H9 (cell line): ENCODE data around the gene MYLK. TPM values are rescaled to one million over a fixed set of nuclear protein-coding genes. Genes with fewer than 3 reads are reported as not detected.

Source experiments
- DNase-seq: peaks from one replicate; pipeline ENCODE4 v3.0.0-alpha.2; 2017
- H2AFZ ChIP-seq: one replicate; pipeline ENCODE4 v1.6.1; 2013; ENCODE audit warnings: mild to moderate bottlenecking, low read length, control low read depth, moderate library complexity
- H2AK5ac ChIP-seq: 2 replicates; pipeline ENCODE4 v1.6.1; 2013; ENCODE audit warnings: low read length, control low read depth, mixed read lengths; ENCODE audit not compliant: insufficient read length
- H2BK120ac ChIP-seq: one replicate; pipeline ENCODE4 v1.6.1; 2013; ENCODE audit warnings: low read depth, mild to moderate bottlenecking, low read length, control low read depth, inconsistent platforms; ENCODE audit not compliant: poor library complexity, severe bottlenecking
- H2BK12ac ChIP-seq: 2 replicates; pipeline ENCODE4 v1.6.1; 2013; ENCODE audit warnings: low read length, control low read depth, mixed read lengths, low read depth; ENCODE audit not compliant: insufficient read length
- H2BK15ac ChIP-seq: 2 replicates; pipeline ENCODE4 v1.6.1; 2013; ENCODE audit warnings: low read depth, low read length, control low read depth
- H2BK20ac ChIP-seq: one replicate; pipeline ENCODE4 v1.6.1; 2013; ENCODE audit warnings: low read depth, mild to moderate bottlenecking, low read length, control low read depth, inconsistent platforms; ENCODE audit not compliant: poor library complexity, severe bottlenecking
- H2BK5ac ChIP-seq: 2 replicates; pipeline ENCODE4 v1.6.1; 2013; ENCODE audit warnings: low read length, control low read depth, mixed read lengths; ENCODE audit not compliant: insufficient read length
- H3K14ac ChIP-seq: 2 replicates; pipeline ENCODE4 v1.6.1; 2013; ENCODE audit warnings: low read length, control low read depth; ENCODE audit not compliant: insufficient read depth
- H3K18ac ChIP-seq: 2 replicates; pipeline ENCODE4 v1.6.1; 2013; ENCODE audit warnings: low read depth, mild to moderate bottlenecking, mixed read lengths, low read length, control low read depth; ENCODE audit not compliant: insufficient read length
- H3K23ac ChIP-seq: 2 replicates; pipeline ENCODE4 v1.6.1; 2013; ENCODE audit warnings: low read length, control low read depth, mixed read lengths, low read depth; ENCODE audit not compliant: insufficient read length
- H3K23me2 ChIP-seq: 2 replicates; pipeline ENCODE4 v1.6.1; 2013; ENCODE audit warnings: low read depth, mild to moderate bottlenecking, mixed read lengths, low read length, control low read depth; ENCODE audit not compliant: insufficient read length, poor library complexity, severe bottlenecking
- H3K27ac ChIP-seq: 2 replicates; pipeline ENCODE4 v1.5.1; 2013; ENCODE audit warnings: low read length, control low read depth, mixed read lengths, low read depth; ENCODE audit not compliant: insufficient read length
- H3K27me3 ChIP-seq: 2 replicates; pipeline ENCODE4 v1.6.1; 2013; ENCODE audit warnings: low read length, control low read depth, inconsistent platforms; ENCODE audit not compliant: insufficient read depth
- H3K4ac ChIP-seq: 2 replicates; pipeline ENCODE4 v1.6.1; 2013; ENCODE audit warnings: low read depth, mild to moderate bottlenecking, control low read depth, inconsistent platforms, low read length, moderate library complexity
- H3K4me1 ChIP-seq: 2 replicates; pipeline ENCODE4 v1.6.1; 2013; ENCODE audit warnings: low read length, control low read depth, inconsistent platforms; ENCODE audit not compliant: insufficient read depth
- H3K4me2 ChIP-seq: 2 replicates; pipeline ENCODE4 v1.6.1; 2013; ENCODE audit warnings: low read length, control low read depth, mixed read lengths; ENCODE audit not compliant: insufficient read length, insufficient read depth
- H3K56ac ChIP-seq: 2 replicates; pipeline ENCODE4 v1.6.1; 2013; ENCODE audit warnings: low read depth, mild to moderate bottlenecking, mixed read lengths, low read length, control low read depth; ENCODE audit not compliant: insufficient read length
- H3K79me1 ChIP-seq: 2 replicates; pipeline ENCODE4 v1.6.1; 2013; ENCODE audit warnings: low read depth, mild to moderate bottlenecking, moderate library complexity, low read length, control low read depth, inconsistent platforms; ENCODE audit not compliant: insufficient read depth, poor library complexity, severe bottlenecking
- H3K79me2 ChIP-seq: 2 replicates; pipeline ENCODE4 v1.6.1; 2013; ENCODE audit warnings: low read length, control low read depth, inconsistent platforms; ENCODE audit not compliant: insufficient read depth
- H3K9ac ChIP-seq: 2 replicates; pipeline ENCODE4 v1.6.1; 2013; ENCODE audit warnings: low read length, control low read depth, mixed read lengths; ENCODE audit not compliant: insufficient read length; ENCODE audit errors: extremely low read depth
- H3K9me3 ChIP-seq: one replicate; pipeline ENCODE4 v1.6.1; 2013; ENCODE audit warnings: low read depth, low read length, inconsistent platforms; ENCODE audit not compliant: control insufficient read depth
- H3T11ph ChIP-seq: one replicate; pipeline ENCODE4 v1.6.1; 2013; ENCODE audit warnings: mild to moderate bottlenecking, low read length, control low read depth, inconsistent platforms
- H4K20me1 ChIP-seq: one replicate; pipeline ENCODE4 v1.6.1; 2013; ENCODE audit not compliant: control insufficient read depth, insufficient read length, insufficient read depth
- H4K5ac ChIP-seq: 2 replicates; pipeline ENCODE4 v1.6.1; 2013; ENCODE audit warnings: low read depth, mild to moderate bottlenecking, mixed read lengths, low read length, control low read depth; ENCODE audit not compliant: insufficient read length
- H4K8ac ChIP-seq: replicated peaks from 2 replicates; pipeline ENCODE4 v1.6.1; 2013; ENCODE audit warnings: low read length, control low read depth, mixed read lengths, low read depth; ENCODE audit not compliant: insufficient read length
- H4K91ac ChIP-seq: 2 replicates; pipeline ENCODE4 v1.6.1; 2013; ENCODE audit warnings: low read depth, mild to moderate bottlenecking, moderate library complexity, mixed read lengths, low read length, control low read depth; ENCODE audit not compliant: insufficient read length
- H3K27ac Mint-ChIP-seq, 3 experiments: 2 replicates in 2 of 3; 3 replicates in 1 of 3; pipeline ENCODE4 v1.8.0; 2020 to 2021; ENCODE audit warnings: mixed read lengths in 3 of 3, mild to moderate bottlenecking in 1 of 3, moderate library complexity in 1 of 3
- H3K27me3 Mint-ChIP-seq: 2 replicates; pipeline ENCODE4 v1.8.0; 2021; ENCODE audit warnings: low read depth, mild to moderate bottlenecking, moderate library complexity, mixed read lengths
- H3K36me3 Mint-ChIP-seq, 3 experiments: 2 replicates in 2 of 3; 3 replicates in 1 of 3; pipeline ENCODE4 v1.8.0; 2020 to 2021; ENCODE audit warnings: low read depth in 3 of 3, mixed read lengths in 3 of 3; ENCODE audit not compliant: insufficient read depth in 1 of 3
- H3K4me1 Mint-ChIP-seq, 2 experiments: 2 replicates each; pipeline ENCODE4 v1.8.0; 2020; ENCODE audit warnings: mixed read lengths in 2 of 2
- H3K4me3 Mint-ChIP-seq, 2 experiments: 2 replicates in 1 of 2; 3 replicates in 1 of 2; pipeline ENCODE4 v1.8.0; 2020 to 2021; ENCODE audit warnings: mild to moderate bottlenecking in 2 of 2, mixed read lengths in 2 of 2, moderate library complexity in 1 of 2
- H3K9me3 Mint-ChIP-seq, 2 experiments: 2 replicates in 1 of 2; 3 replicates in 1 of 2; pipeline ENCODE4 v1.8.0; 2020; ENCODE audit warnings: mild to moderate bottlenecking in 2 of 2, mixed read lengths in 2 of 2, moderate library complexity in 1 of 2
- CTCF ChIP-seq: fragments of 200-600 bp; sonication (generic); conservative IDR thresholded peaks from 3 replicates; pipeline ENCODE4 v1.8.0; 2021; ENCODE audit warnings: antibody characterized with exemption, mild to moderate bottlenecking
- WGBS: extraction: QIAGEN DNeasy Blood & Tissue Kit; methylation state at CpG from one replicate; pipeline ENCODE4 v1.1.7; 2013; ENCODE audit warnings: missing lambda C conversion rate, low lambda C conversion rate, mixed read lengths; ENCODE audit not compliant: insufficient read length; ENCODE audit errors: extremely low coverage; 5-methylcytosine and 5-hydroxymethylcytosine counted together
- total RNA-seq: library from RNA; stranded (reverse); gene quantifications from 2 replicates; pipeline ENCODE4 v1.2.1, GENCODE V29; 2021

MYLK gene
- total RNA-seq, 1 experiment from 2014 or later = 10.1 TPM

GRCh38 chr3:123782488-123782887 is 101.6 kb downstream of the MYLK start:
- Histone ChIP-seq H3K79me1 (no peaks in the 10 kb centered on the region), H2BK5ac (no peak overlapping the region), H3K9ac (no peak overlapping the region), H3K23me2 (no peaks in the 10 kb centered on the region), H4K91ac (no peak overlapping the region), H3K9me3 (no peaks in the 10 kb centered on the region), H3K23ac (no peak overlapping the region), H2BK15ac (no peak overlapping the region), H4K8ac (no peak overlapping the region), H2BK120ac (no peak overlapping the region), H3K56ac (no peak overlapping the region), H3K27ac (no peak overlapping the region), H3T11ph (no peak overlapping the region), H3K27me3 (no peaks in the 10 kb centered on the region), H2AK5ac (no peak overlapping the region), H2BK12ac (no peak overlapping the region), H3K79me2 (no peaks in the 10 kb centered on the region), H3K14ac (no peak overlapping the region), H3K4me2 (no peak overlapping the region), H4K5ac (no peak overlapping the region), H3K4me1 (no peaks in the 10 kb centered on the region), H2BK20ac (no peak overlapping the region), H3K4ac (no peak overlapping the region), H2AFZ (no peak overlapping the region), H3K18ac (no peak overlapping the region), H4K20me1 (no peaks in the 10 kb centered on the region)
- no peak for TF ChIP-seq CTCF
- Mint-ChIP-seq H3K4me1 (no peaks in the 10 kb centered on the region), H3K4me3 (no peak overlapping the region), H3K27me3 (no peaks in the 10 kb centered on the region; the same call in 1 of the 2 replicates), H3K36me3 (no peaks in the 10 kb centered on the region), H3K27ac (no peak overlapping the region; a peak in 1 of 7 replicates), H3K9me3 (no peaks in the 10 kb centered on the region)
- no peak for DNase-seq
- no CpG with 5 or more reads among the region's 4 CpGs for WGBS
